HFFc6 (cell line): ENCODE results near the gene LAYN. TPM values are rescaled to one million over a fixed set of nuclear protein-coding genes. Genes with fewer than 3 reads are reported as not detected.

Source experiments
- DNase-seq: peaks from one replicate; pipeline ENCODE4 v3.0.0-alpha.2; 2018
- H3K27ac Mint-ChIP-seq: 2 replicates; pipeline ENCODE4 v1.8.0; 2020; ENCODE audit warnings: mild to moderate bottlenecking, mixed read lengths
- H3K27me3 Mint-ChIP-seq: 2 replicates; pipeline ENCODE4 v1.8.0; 2021; ENCODE audit warnings: mild to moderate bottlenecking, moderate library complexity, mixed read lengths; ENCODE audit not compliant: insufficient read depth
- H3K36me3 Mint-ChIP-seq: 2 replicates; pipeline ENCODE4 v1.8.0; 2021; ENCODE audit warnings: low read depth, mixed read lengths
- H3K4me1 Mint-ChIP-seq: 2 replicates; pipeline ENCODE4 v1.8.0; 2020; ENCODE audit warnings: low read depth, mixed read lengths
- H3K4me3 Mint-ChIP-seq: 2 replicates; pipeline ENCODE4 v1.8.0; 2020; ENCODE audit warnings: mild to moderate bottlenecking, moderate library complexity, mixed read lengths
- H3K9me3 Mint-ChIP-seq: 2 replicates; pipeline ENCODE4 v1.8.0; 2020; ENCODE audit warnings: mild to moderate bottlenecking, mixed read lengths
- total RNA-seq, 6 experiments: library from RNA; stranded (reverse); fragmentation: NEBNext Ultra II Directional; extraction: Animal tissue kit (Norgen Biotek cat#: 25700); gene quantifications; 2 replicates in 1 of 6; 3 replicates in 5 of 6; pipeline ENCODE4 v1.2.3, GENCODE V29; 2021
- TF ChIP-seq, protein P1 (sequence below): fragments of 200-600 bp; sonication (generic); IDR thresholded peaks from 2 replicates; pipeline ENCODE4 v1.5.0; 2021; ENCODE audit warnings: antibody characterized with exemption, mild to moderate bottlenecking

The LAYN gene
- total RNA-seq, 6 experiments from 2014 or later: 79.1 to 148 (median 132) TPM

DNA sequence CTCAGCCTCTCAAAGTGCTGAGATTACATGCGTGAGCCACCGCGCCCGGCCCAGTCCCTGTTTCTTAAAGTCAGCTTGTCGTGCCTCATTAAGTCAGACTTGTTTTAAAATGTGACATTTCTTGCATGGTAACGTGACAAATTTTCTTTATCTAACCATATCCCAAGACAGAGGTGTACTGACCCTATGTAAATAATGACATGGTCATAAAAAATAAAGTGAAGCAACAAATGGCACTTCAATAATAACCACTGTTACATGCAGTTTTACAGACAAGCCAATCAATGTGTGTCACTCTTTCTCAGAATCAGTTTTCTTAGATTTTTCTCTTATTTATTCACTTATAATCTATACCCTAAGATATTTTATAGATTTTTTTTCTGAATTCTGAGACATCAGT is 35.2 kb downstream of the LAYN start:
- DNase-seq: no peak
- Mint-ChIP-seq H3K4me1 (peaks cover 41% of the 10 kb centered on the region), H3K36me3 (no peaks in the 10 kb centered on the region)

DNA sequence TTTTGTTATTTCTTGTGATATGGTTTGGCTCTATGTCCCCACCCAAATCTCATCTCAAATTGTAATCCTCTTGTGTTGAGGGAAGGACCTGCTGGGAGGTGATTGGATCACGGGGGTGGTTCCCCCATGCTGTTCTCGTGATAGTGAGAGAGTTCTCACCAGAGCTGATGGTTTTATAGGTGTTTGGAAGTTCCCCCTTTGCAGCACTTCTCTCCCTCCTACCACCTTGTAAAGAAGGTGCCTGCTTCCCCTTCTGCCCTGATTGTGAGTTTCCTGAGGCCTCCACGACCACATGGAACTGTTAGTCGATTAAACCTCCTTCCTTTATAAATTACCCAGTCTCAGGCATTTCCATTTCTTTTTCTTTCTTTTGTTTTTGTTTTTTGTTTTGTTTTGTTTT is 37.3 kb downstream of the LAYN start:
- H3K4me1 Mint-ChIP-seq: peaks cover 35% of the 10 kb centered on the region
- no peak overlapping the region for H3K27ac Mint-ChIP-seq
- TF ChIP-seq, protein P1, sequence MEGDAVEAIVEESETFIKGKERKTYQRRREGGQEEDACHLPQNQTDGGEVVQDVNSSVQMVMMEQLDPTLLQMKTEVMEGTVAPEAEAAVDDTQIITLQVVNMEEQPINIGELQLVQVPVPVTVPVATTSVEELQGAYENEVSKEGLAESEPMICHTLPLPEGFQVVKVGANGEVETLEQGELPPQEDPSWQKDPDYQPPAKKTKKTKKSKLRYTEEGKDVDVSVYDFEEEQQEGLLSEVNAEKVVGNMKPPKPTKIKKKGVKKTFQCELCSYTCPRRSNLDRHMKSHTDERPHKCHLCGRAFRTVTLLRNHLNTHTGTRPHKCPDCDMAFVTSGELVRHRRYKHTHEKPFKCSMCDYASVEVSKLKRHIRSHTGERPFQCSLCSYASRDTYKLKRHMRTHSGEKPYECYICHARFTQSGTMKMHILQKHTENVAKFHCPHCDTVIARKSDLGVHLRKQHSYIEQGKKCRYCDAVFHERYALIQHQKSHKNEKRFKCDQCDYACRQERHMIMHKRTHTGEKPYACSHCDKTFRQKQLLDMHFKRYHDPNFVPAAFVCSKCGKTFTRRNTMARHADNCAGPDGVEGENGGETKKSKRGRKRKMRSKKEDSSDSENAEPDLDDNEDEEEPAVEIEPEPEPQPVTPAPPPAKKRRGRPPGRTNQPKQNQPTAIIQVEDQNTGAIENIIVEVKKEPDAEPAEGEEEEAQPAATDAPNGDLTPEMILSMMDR: no peak
- no peak for DNase-seq
- no peaks in the 10 kb centered on the region for H3K36me3 Mint-ChIP-seq
- no peaks in the 10 kb centered on the region for H3K9me3 Mint-ChIP-seq
- 0 out of 2 replicates have a peak, but pooled peaks cover 2% of the 10 kb centered on the region for H3K27me3 Mint-ChIP-seq
- H3K4me3 Mint-ChIP-seq: no peak overlapping the region

More for the DNA sequence above, 35.2 kb downstream of the LAYN start:
- TF ChIP-seq, protein P1: no peak
- Mint-ChIP-seq H3K27ac (no peak overlapping the region), H3K4me3 (no peak overlapping the region), H3K9me3 (no peaks in the 10 kb centered on the region), H3K27me3 (0 out of 2 replicates have a peak, but pooled peaks cover 2% of the 10 kb centered on the region)

DNA sequence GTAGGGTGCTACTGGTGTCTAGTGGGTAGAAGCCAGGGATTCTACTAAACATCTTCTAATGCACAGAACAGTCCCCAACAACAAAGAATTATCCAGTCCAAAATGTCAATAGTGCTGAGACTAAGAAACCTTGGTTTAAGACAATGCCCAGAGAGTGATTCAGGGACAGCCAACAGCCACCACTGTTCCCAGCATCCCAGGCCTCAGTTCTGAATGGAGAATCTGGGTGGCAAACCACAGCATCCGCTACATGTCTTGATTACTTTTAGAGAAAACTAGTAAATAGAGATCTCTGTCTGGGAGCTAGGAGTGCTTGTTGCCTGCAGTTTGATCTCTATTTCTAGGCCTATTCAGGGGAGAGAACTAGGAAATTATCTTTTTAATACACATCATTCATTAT is 40.8 kb downstream of the LAYN start:
- Mint-ChIP-seq H3K27ac (no peak overlapping the region), H3K4me3 (no peak overlapping the region)

DNA sequence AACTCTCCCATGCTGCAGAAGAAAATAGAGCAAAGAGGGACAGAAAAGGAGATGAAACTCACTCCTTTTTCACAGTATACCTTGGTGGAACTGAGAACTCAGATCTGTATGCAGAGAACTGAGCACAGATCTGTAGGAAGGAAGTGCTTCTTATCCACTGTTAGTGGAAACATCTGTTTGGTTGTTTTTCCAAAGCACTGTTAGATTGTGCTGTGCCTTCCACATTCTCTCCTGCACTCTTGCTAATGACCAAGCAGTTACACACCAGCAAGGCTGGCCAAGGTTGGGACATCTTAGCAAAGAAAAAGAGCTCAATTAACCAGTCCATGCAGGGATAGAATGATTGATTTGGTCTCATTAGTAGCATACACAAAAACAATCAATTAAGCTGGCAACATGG is 41.6 kb downstream of the LAYN start:
- no peak overlapping the region for H3K27ac Mint-ChIP-seq
- no peaks in the 10 kb centered on the region for H3K9me3 Mint-ChIP-seq
- H3K36me3 Mint-ChIP-seq: no peaks in the 10 kb centered on the region
- no peak overlapping the region for H3K4me3 Mint-ChIP-seq
- H3K27me3 Mint-ChIP-seq: peaks cover 4% of the 10 kb centered on the region; the same call in 1 of the 2 replicates
- no peak for DNase-seq
- H3K4me1 Mint-ChIP-seq: peaks cover 41% of the 10 kb centered on the region
- TF ChIP-seq, protein P1: no peak

More for the DNA sequence above, 40.8 kb downstream of the LAYN start:
- Mint-ChIP-seq H3K27me3 (peaks cover 4% of the 10 kb centered on the region; the same call in 1 of the 2 replicates), H3K4me1 (peaks cover 37% of the 10 kb centered on the region), H3K9me3 (no peaks in the 10 kb centered on the region), H3K36me3 (no peaks in the 10 kb centered on the region)
- TF ChIP-seq, protein P1: no peak
- no peak for DNase-seq

DNA sequence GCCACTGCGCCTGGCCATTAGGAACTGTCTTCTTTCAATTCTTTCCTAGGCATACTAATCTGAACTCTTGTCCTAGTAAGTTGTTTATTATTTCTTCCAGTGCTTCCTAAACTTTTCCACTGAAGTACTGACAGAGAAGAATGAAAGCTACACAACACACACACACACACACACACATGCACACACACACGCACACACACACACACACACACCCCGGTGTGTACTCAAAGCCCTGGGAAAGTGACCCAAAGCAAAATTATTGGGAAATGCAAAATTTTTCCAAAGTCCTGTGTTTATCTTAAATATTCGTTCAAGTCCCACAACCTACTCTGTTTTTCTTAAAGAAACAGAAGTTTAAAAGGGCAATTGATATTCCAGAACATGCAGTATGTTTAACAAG is 42.4 kb downstream of the LAYN start:
- Mint-ChIP-seq H3K27me3 (peaks cover 2% of the 10 kb centered on the region; the same call in 1 of the 2 replicates), H3K36me3 (no peaks in the 10 kb centered on the region), H3K4me1 (peaks cover 41% of the 10 kb centered on the region), H3K4me3 (no peak overlapping the region), H3K27ac (no peak overlapping the region), H3K9me3 (no peaks in the 10 kb centered on the region)
- TF ChIP-seq, protein P1: no peak
- no peak for DNase-seq
